ENCODE measurements around the gene TSHB.

Gene TSHB

GRCh38 chr1:115078708-115079107 lies 49.1 kb downstream of the TSHB start:
- H3K27ac ChIP-seq = no peak overlapping the region
- H3K4me3 ChIP-seq (IDR thresholded peaks at IDR 0.05; ENCODE audit: insufficient read depth, low read depth, low read length) = no peak overlapping the region
- H2AFZ ChIP-seq (ENCODE audit: low read depth) = no peak overlapping the region
- no peaks in the 10 kb centered on the region for H4K20me1 ChIP-seq (ENCODE audit: insufficient read depth)
- H3K27me3 ChIP-seq (ENCODE audit: insufficient read depth, low read depth) = no peaks in the 10 kb centered on the region
- no peak overlapping the region for H3K4me2 ChIP-seq
- no peak overlapping the region for H3K9ac ChIP-seq
- no peaks in the 10 kb centered on the region for H3K79me2 ChIP-seq (ENCODE audit: insufficient read depth, low read depth)
- H3K36me3 ChIP-seq (ENCODE audit: insufficient read depth) = no peaks in the 10 kb centered on the region
- H3K4me1 ChIP-seq (ENCODE audit: low read depth, poor library complexity, severe bottlenecking) = no peaks in the 10 kb centered on the region
- TF ChIP-seq CTCF (conservative IDR thresholded peaks at IDR 0.05; ENCODE audit: low read depth, low read length) = no peak

DNA sequence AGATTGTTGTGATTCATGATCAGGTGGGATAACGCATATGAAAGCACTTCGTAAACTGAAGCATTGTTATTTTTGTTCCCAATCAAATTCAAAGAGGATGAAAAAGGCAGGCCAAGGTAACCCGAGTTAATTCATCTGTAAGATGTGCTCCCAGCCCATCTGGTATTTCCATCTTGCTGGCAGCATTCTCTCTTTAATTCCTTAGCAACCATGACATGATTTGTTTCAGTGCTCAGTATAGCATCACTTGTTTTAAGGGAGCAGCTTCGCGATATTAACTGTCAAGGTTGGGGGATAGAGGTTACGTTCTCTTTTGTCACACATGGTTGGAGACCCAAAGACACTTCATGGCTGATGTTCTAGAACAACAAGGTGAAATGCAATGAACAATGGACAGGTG lies 53.3 kb downstream of the TSHB start:
- Histone ChIP-seq H2AFZ (ENCODE audit: low read depth) (no peak overlapping the region), H3K9ac (no peak overlapping the region), H4K20me1 (ENCODE audit: insufficient read depth) (no peaks in the 10 kb centered on the region), H3K4me2 (no peak overlapping the region), H3K27me3 (ENCODE audit: insufficient read depth, low read depth) (no peaks in the 10 kb centered on the region), H3K79me2 (ENCODE audit: insufficient read depth, low read depth) (no peaks in the 10 kb centered on the region), H3K27ac (no peak overlapping the region), H3K4me3 (IDR thresholded peaks at IDR 0.05; ENCODE audit: insufficient read depth, low read depth, low read length) (no peak overlapping the region), H3K36me3 (ENCODE audit: insufficient read depth) (no peaks in the 10 kb centered on the region), H3K4me1 (ENCODE audit: low read depth, poor library complexity, severe bottlenecking) (no peaks in the 10 kb centered on the region)
- TF ChIP-seq CTCF (conservative IDR thresholded peaks at IDR 0.05; ENCODE audit: low read depth, low read length) = no peak
